Mammary microvascular endothelial cell (primary cell): Measurements from ENCODE around the gene TMEM233. TPM values are rescaled to one million over a fixed set of nuclear protein-coding genes. Genes with fewer than 3 reads are reported as not detected.

Experiments
- total RNA-seq: library from RNA; depleted of rRNA; stranded (reverse); fragments of >200 nt; gene quantifications from 2 replicates; pipeline ENCODE4 v1.2.3, GENCODE V29; 2015

Gene TMEM233
- total RNA-seq: 0.40 and 1.4 TPM in 2 replicates

DNA sequence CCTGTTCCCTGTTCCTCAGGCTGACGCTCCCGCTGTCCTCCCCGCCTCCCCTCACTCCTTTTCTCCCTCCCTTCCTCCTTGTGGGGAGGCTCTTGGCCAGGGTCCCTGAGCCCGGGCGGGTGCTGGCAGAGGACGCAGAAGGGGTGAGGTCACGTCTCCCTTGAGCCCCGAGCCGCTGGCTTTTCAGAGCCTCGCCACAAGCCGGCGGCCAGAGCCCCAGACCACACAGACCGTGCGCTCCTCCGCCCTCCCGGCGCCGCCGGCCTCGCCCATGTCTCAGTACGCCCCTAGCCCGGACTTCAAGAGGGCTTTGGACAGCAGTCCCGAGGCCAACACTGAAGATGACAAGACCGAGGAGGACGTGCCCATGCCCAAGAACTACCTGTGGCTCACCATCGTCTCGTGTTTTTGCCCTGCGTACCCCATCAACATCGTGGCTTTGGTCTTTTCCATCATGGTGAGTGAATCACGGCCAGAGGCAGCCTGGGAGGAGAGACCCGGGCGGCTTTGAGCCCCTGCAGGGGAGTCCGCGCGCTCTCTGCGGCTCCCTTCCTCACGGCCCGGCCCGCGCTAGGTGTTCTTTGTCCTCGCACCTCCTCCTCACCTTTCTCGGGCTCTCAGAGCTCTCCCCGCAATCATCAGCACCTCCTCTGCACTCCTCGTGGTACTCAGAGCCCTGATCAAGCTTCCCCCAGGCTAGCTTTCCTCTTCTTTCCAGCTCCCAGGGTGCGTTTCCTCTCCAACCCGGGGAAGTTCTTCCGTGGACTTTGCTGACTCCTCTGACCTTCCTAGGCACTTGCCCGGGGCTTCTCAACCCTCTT lies at the start of gene TMEM233:
TSS of gene TMEM233 (plus strand) at position 197 of the 821 bp plus-strand sequence. CDS start at position 272, 75 bp downstream.

DNA sequence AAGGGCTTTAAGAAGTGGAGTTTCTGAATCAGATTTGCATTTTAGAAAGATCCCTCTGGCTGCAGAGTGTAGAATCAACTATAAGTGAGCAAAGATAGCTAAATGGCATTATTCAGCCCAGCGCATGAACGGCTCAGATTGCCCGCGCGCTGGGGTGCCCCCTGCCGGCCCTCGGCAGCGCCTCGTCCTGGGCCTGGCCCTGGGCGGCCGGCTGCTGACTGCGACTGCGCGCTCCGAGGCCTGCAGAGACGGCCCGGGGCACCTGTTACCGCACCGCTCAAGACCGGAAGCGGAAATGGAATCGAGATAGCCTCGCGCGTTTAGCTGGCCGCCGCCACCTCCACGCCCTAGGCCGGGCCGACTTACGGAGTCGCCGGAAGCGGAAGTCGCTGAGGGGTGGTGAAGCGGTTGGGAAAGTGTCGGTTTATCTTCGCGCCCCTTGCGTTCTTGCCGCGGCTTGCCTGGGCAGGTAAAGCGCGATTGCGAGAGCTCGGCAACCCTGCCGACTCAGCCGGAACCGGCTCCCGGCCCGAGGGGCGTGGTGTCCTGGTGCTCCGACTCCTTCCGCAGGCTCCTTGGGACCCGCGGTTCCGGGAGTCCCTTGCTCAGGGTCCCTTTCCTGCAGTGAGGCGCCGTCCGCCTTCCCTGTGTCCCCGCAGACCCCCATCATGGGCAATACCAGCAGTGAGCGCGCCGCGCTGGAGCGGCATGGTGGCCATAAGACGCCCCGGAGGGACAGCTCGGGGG lies 74.2 kb downstream of the TMEM233 start, which contains the start of gene PRKAB1:
TSS of gene PRKAB1 (plus strand) at position 557 of the 747 bp plus-strand sequence. CDS start at position 669, 112 bp downstream.

Other genes starting within 250 kb of the TMEM233 start
- 13.5 and 23.9 TPM in 2 replicates for gene PRKAB1, start 74.4 kb downstream of the TMEM233 start, total RNA-seq